T-helper 17 cell (primary cell): ENCODE results near the gene GAPT. TPM values are rescaled to one million over a fixed set of nuclear protein-coding genes. Genes with fewer than 3 reads are reported as not detected.

Experiments
- ATAC-seq: fragments of 150-1000 bp; cut with Tn5 transposase; 2 replicates; pipeline ENCODE4 v1.10.0; 2021; ENCODE audit warnings: mild to moderate bottlenecking, moderate library complexity
- DNase-seq, 3 donors: peaks; one replicate each; pipeline versions ENCODE4 v3.0.0 to v3.0.0-alpha.2; 2020 to 2021
- H3K9me3 ChIP-seq: one replicate; pipeline ENCODE4 v1.7.0; 2013; ENCODE audit warnings: low read length, mild to moderate bottlenecking; ENCODE audit not compliant: control insufficient read depth, poor library complexity, severe bottlenecking
- H3K27ac Mint-ChIP-seq: one replicate; pipeline ENCODE4 v1.8.0; 2022; ENCODE audit warnings: mild to moderate bottlenecking, moderate library complexity, mixed read lengths
- H3K27me3 Mint-ChIP-seq: one replicate; pipeline ENCODE4 v1.8.0; 2022; ENCODE audit warnings: mixed read lengths
- H3K36me3 Mint-ChIP-seq: one replicate; pipeline ENCODE4 v1.8.0; 2022; ENCODE audit warnings: low read depth, mixed read lengths
- H3K4me1 Mint-ChIP-seq: one replicate; pipeline ENCODE4 v1.8.0; 2022; ENCODE audit warnings: mild to moderate bottlenecking, mixed read lengths
- H3K4me3 Mint-ChIP-seq: one replicate; pipeline ENCODE4 v1.8.0; 2022; ENCODE audit warnings: mild to moderate bottlenecking, moderate library complexity, mixed read lengths
- total RNA-seq, 4 donors: library from RNA in 2 of 4; stranded (reverse) in 2 of 4; gene quantifications; one replicate each; pipeline ENCODE4 v1.2.3 and lab custom pipeline; 2022 to 2026

The GAPT gene
- total RNA-seq, 2 donors from 2014 or later = 2.0 TPM; not detected in 1

- Mint-ChIP-seq H3K27me3 (peaks cover 7% of the 10 kb centered on the region), H3K4me1 (no peaks in the 10 kb centered on the region), H3K27ac (no peak overlapping the region), H3K36me3 (no peaks in the 10 kb centered on the region), H3K4me3 (no peak overlapping the region)
- DNase-seq = no peak
- H3K9me3 ChIP-seq = no peaks in the 10 kb centered on the region
- no peak for ATAC-seq
These were observed 51.5 kb downstream of the GAPT start for GRCh38 chr5:58542709-58543108.

- H3K27ac Mint-ChIP-seq = no peak overlapping the region
- no peaks in the 10 kb centered on the region for H3K4me1 Mint-ChIP-seq
- no peaks in the 10 kb centered on the region for H3K9me3 ChIP-seq
- H3K36me3 Mint-ChIP-seq = no peaks in the 10 kb centered on the region
- H3K27me3 Mint-ChIP-seq = peaks cover 7% of the 10 kb centered on the region
- no peak for ATAC-seq
- DNase-seq = no peak
- no peak overlapping the region for H3K4me3 Mint-ChIP-seq
These were observed 52.5 kb downstream of the GAPT start for GRCh38 chr5:58543723-58544122.

GRCh38 chr5:58544195-58544594 is 53.0 kb downstream of the GAPT start:
- H3K36me3 Mint-ChIP-seq = no peaks in the 10 kb centered on the region
- no peaks in the 10 kb centered on the region for H3K4me1 Mint-ChIP-seq
- no peak overlapping the region for H3K4me3 Mint-ChIP-seq
- ATAC-seq (no peak), DNase-seq (no peak)
- H3K27me3 Mint-ChIP-seq = peaks cover 7% of the 10 kb centered on the region
- H3K9me3 ChIP-seq = no peaks in the 10 kb centered on the region
- H3K27ac Mint-ChIP-seq = no peak overlapping the region

- ATAC-seq = no peak
- Mint-ChIP-seq H3K27ac (no peak overlapping the region), H3K36me3 (no peaks in the 10 kb centered on the region), H3K27me3 (peaks cover 7% of the 10 kb centered on the region), H3K4me3 (no peak overlapping the region), H3K4me1 (no peaks in the 10 kb centered on the region)
- H3K9me3 ChIP-seq = no peaks in the 10 kb centered on the region
- DNase-seq = no peak
These were observed 53.7 kb downstream of the GAPT start for GRCh38 chr5:58544926-58545325.

- no peaks in the 10 kb centered on the region for H3K4me1 Mint-ChIP-seq
- no peak overlapping the region for H3K4me3 Mint-ChIP-seq
- no peak for DNase-seq
- no peaks in the 10 kb centered on the region for H3K9me3 ChIP-seq
- peaks cover 7% of the 10 kb centered on the region for H3K27me3 Mint-ChIP-seq
- H3K36me3 Mint-ChIP-seq = no peaks in the 10 kb centered on the region
- no peak overlapping the region for H3K27ac Mint-ChIP-seq
- ATAC-seq = no peak
These were observed 54.7 kb downstream of the GAPT start for GRCh38 chr5:58545912-58546311.

Other genes with a start within 250 kb of the GAPT start
- gene PLK2, start 31.3 kb upstream of the GAPT start, total RNA-seq = 10 to 100 TPM; 15.8 to 24.3 TPM
- under 1 TPM in 1 of 2 donors, not detected in 1; 0.03 TPM for gene RAB3C, start 91.6 kb downstream of the GAPT start, total RNA-seq